GM21619 (cell line): ENCODE results near the gene FDX2.
"Not testable (repeated sequence)": the region's sequence is repeated elsewhere in the genome, so short reads cannot be mapped to it uniquely, and the experiment has no call there.

Experiments
- ATAC-seq: cut with Tn5 transposase; IDR thresholded peaks from one replicate; pipeline ENCODE4 v1.9.1; 2021; ENCODE audit not compliant: unreplicated experiment

FDX2 gene

GRCh38 chr19:10284960-10285278, 30.9 kb downstream of the FDX2 start:
- no peak for ATAC-seq

DNA sequence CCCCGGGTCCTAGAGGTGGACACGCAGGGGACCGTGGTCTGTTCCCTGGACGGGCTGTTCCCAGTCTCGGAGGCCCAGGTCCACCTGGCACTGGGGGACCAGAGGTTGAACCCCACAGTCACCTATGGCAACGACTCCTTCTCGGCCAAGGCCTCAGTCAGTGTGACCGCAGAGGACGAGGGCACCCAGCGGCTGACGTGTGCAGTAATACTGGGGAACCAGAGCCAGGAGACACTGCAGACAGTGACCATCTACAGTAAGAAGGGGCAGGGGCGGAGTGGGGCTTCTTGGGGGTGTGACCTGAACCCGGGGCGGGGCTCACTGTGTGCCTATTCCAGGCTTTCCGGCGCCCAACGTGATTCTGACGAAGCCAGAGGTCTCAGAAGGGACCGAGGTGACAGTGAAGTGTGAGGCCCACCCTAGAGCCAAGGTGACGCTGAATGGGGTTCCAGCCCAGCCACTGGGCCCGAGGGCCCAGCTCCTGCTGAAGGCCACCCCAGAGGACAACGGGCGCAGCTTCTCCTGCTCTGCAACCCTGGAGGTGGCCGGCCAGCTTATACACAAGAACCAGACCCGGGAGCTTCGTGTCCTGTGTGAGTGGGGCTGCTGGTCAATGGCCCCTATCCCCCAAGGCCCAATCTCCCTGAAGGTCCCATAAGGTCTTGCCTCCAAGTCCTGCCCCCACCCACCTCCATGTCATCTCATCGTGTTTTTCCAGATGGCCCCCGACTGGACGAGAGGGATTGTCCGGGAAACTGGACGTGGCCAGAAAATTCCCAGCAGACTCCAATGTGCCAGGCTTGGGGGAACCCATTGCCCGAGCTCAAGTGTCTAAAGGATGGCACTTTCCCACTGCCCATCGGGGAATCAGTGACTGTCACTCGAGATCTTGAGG, 31.5 kb downstream of the FDX2 start:
- ATAC-seq = no peak

DNA sequence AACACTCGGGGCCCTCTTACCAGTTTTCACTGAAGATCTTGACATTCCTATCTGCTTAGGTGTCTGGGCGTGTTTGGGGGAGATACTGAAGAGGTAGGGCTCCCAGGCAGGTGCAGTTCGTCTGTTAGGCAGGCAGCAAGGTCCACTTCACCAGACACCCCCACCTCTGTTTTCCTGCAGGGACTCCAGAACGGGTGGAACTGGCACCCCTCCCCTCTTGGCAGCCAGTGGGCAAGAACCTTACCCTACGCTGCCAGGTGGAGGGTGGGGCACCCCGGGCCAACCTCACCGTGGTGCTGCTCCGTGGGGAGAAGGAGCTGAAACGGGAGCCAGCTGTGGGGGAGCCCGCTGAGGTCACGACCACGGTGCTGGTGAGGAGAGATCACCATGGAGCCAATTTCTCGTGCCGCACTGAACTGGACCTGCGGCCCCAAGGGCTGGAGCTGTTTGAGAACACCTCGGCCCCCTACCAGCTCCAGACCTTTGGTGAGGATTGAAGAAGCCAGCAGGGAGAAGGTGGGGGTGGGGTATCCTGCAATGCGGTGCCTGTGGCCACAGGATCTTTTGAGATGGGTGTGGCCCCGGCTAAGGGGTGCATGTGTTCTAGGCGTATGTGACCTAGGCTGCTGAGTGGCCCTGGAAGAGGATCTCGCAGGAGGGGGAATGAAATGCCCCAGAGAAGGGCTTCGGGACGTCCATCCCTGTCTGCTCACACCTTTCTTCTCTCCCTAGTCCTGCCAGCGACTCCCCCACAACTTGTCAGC, 32.3 kb downstream of the FDX2 start:
- no peak for ATAC-seq

- ATAC-seq = not testable (repeated sequence)
Measured at GRCh38 chr19:10282043-10282442, 33.8 kb downstream of the FDX2 start.

- ATAC-seq = no peak
Measured at GRCh38 chr19:10279737-10280442, 35.9 kb downstream of the FDX2 start.

DNA sequence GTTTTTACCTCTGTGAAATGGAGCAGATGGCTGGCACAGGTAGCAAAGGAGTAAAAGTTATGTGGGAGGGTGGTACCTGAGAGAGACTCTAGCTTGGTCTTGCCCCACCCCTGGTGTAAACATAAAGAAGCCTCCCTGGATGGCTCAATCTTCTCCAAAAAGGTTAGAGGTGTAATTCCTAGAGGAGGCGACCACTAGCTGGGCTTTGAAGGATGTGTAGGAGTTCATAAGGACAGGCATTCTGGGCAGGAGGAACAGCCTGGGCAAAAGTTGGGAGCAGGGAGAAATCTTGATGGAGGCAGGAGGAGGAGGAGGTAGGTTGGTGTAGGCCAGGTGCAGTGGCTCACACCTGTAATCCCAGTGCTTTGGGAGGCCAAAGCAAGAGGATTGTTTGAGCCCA, 36.9 kb downstream of the FDX2 start:
- no peak for ATAC-seq

DNA sequence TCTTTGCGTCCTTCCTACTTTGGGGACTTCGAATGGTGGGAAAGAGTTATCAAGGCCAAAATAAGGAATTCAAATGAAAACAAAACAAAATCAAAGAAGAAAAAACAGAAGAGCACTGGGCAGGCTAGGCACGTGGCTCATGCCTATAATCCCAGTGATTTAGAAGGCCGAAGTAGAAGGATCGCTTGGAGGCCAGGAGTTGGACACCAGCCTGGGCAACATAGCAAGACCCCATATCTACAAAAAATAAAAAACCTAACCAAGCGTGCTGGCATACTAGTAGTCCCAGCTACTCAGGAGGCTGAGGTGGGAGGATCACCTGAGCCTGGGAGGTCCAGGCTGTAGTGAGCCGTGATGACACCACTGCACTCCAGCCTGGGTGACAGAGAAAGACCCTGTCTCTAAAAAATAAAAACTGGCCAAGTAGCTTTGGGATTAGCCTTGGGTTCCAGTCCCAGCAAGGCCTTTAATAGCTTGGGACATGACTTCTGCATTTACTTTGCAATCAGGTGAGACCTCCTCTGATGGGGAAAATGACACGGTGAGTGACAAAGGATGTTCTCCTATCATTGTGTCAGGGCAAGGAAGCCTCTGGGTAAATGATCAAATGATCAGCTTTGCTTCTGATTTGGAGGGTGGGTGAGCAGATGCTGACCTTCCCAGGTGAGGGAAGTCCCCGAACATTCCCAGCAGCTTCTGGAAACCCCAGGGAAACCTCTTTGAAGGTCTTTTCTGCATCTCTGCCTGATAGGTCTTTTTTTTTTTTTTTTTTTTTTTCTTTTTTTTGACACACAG, 37.8 kb downstream of the FDX2 start:
- no peak for ATAC-seq

DNA sequence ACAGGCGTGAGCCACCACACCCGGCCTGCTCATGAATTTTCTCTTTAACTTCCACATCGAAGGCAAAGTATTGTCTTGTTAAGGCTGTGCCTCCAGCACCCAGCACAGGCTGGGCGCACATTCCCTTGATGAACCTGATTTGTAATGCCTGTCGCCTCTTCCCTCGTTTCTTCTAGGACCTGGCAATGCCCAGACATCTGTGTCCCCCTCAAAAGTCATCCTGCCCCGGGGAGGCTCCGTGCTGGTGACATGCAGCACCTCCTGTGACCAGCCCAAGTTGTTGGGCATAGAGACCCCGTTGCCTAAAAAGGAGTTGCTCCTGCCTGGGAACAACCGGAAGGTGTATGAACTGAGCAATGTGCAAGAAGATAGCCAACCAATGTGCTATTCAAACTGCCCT, 41.2 kb downstream of the FDX2 start:
- no peak for ATAC-seq

GRCh38 chr19:10271543-10272086, 44.2 kb downstream of the FDX2 start:
- ATAC-seq = peak; percentile 18

- peak; percentile 54 for ATAC-seq
Measured at GRCh38 chr19:10270616-10271394, 45.0 kb downstream of the FDX2 start, which contains the start of gene ICAM1. Gene ICAM1, plus strand, starts transcription at chr19:10271120. Its CDS starts 40 bp downstream, at chr19:10271160.

GRCh38 chr19:10270180-10270615, 45.6 kb downstream of the FDX2 start:
- ATAC-seq = peak; percentile 32

DNA sequence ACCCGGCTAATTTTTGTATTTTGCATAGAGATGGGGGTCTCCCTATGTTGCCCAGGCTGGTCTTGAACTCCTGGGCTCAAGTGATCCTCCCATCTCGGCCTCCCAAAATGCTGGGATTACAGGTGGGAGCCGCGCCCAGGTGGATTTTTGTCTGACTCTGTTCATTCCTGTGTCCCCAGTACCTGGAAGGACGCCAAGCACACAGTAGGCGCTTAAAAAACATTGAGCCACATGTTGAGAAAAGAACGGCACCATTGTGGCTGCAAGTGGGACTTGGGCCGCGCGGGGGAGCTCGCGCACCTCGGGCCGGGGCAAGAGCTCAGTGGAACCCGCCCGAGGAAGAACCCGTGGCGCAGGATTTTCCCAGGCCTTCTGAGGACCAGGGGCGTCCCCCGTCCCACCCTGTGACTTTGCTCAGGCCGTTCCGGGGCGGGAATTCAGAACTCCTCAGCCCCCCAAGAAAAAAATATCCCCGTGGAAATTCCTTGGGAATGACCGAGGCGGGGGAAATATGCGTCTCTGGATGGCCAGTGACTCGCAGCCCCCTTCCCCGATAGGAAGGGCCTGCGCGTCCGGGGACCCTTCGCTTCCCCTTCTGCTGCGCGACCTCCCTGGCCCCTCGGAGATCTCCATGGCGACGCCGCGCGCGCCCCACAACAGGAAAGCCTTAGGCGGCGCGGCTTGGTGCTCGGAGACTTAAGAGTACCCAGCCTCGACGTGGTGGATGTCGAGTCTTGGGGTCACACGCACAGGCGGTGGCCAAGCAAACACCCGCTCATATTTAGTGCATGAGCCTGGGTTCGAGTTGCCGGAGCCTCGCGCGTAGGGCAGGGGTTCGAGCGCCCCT, 46.3 kb downstream of the FDX2 start:
- ATAC-seq = no peak

- no peak for ATAC-seq
Measured at GRCh38 chr19:10268071-10268470, 47.7 kb downstream of the FDX2 start.

- ATAC-seq = no peak
Measured at GRCh38 chr19:10266706-10267105, 49.1 kb downstream of the FDX2 start.

GRCh38 chr19:10262771-10263170, 53.0 kb downstream of the FDX2 start:
- no peak for ATAC-seq

DNA sequence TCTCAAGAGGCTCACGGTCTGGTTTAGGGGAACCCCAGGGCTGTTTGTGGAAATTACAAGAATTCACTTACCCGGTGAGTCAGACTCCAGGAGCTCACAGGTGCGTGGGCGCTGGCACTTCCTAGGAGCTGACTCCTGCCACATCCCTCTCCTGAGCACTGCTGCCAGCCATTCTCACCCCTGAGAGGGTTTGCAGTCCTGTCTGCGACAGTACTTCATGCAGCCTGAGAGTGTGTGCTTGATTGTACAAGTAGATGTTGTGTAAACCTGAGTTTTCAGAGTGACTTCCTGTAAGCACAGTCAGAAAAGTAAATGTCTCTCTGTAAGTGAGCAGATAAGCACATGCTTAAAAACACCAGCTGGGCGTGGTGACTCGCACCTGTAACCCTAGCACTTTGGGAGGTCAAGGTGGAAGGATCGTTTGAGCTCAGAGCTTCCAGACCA, 55.7 kb downstream of the FDX2 start:
- no peak for ATAC-seq
